Right lobe of liver (tissue), 6 donors: ENCODE results near the gene SOX10. TPM values are rescaled to one million over a fixed set of nuclear protein-coding genes. Genes with fewer than 3 reads are reported as not detected.

Experiments used
- ATAC-seq, 4 donors: fragments of 200-7000 bp; cut with Tn5 transposase; one replicate each; pipeline ENCODE4 v1.9.1; 2020; ENCODE audit warnings: mild to moderate bottlenecking in 4 of 4, moderate library complexity in 4 of 4
- DNase-seq, 3 donors: peaks; one replicate each; pipeline ENCODE4 v3.0.0-alpha.2; 2020
- H3K27ac ChIP-seq, 3 donors: fragments of 200-600 bp; one replicate each; pipeline ENCODE4 v1.8.0; 2022
- H3K27me3 ChIP-seq, 2 donors: fragments of 200-600 bp; one replicate each; pipeline ENCODE4 v1.8.0; 2022
- H3K36me3 ChIP-seq, 4 donors: fragments of 200-600 bp; sonication (generic) in 1 of 4; one replicate each; pipeline versions ENCODE4 v1.5.1 to v1.8.0; 2017 to 2022; ENCODE audit warnings: control low read depth in 1 of 4
- H3K4me1 ChIP-seq, 4 donors: fragments of 200-600 bp; sonication (generic) in 1 of 4; one replicate each; pipeline versions ENCODE4 v1.5.1 to v1.8.0; 2017 to 2022; ENCODE audit warnings: control low read depth in 1 of 4
- H3K4me3 ChIP-seq, 3 donors: fragments of 200-600 bp; one replicate each; pipeline ENCODE4 v1.8.0; 2022
- H3K9me3 ChIP-seq, 4 donors: fragments of 200-600 bp; sonication (generic) in 1 of 4; one replicate each; pipeline versions ENCODE4 v1.5.1 to v1.8.0; 2017 to 2022; ENCODE audit warnings: control low read depth in 1 of 4
- POLR2A ChIP-seq: fragments of 450-650 bp; IDR thresholded peaks from one replicate; pipeline ENCODE4 v1.6.1; 2017; ENCODE audit warnings: antibody characterized with exemption, mild to moderate bottlenecking
- WGBS: methylation state at CpG from one replicate; pipeline ENCODE4 v1.1.6; 2018; ENCODE audit warnings: low coverage, low lambda C conversion rate; ENCODE audit not compliant: insufficient coverage; ENCODE audit errors: missing lambda C conversion rate; 5-methylcytosine and 5-hydroxymethylcytosine counted together
- intact Hi-C, 2 donors: fragments of 100-400 bp; cut with DNase I; formaldehyde crosslinking; loops; one replicate each; pipeline versions ENCODE4 v1.11.2 to v1.14.1; 2022
- total RNA-seq, 6 experiments: library from RNA; depleted of rRNA in 2 of 6; stranded (reverse); fragments of >200 nt in 2 of 6; fragmentation: NEBNext Ultra II Directional in 3 of 6; extraction: Animal tissue kit (Norgen Biotek cat#: 25700) in 3 of 6; gene quantifications; one replicate each; pipeline versions ENCODE4 v1.1.0 to v1.2.4, GENCODE V29; 2016 to 2023
- TF ChIP-seq, protein P1 (sequence below), 4 donors: fragments of 200-600 bp in 3 of 4; fragments of 450-650 bp in 1 of 4; IDR thresholded peaks; one replicate each; pipeline versions ENCODE4 v1.5.1 to v1.8.0; 2016 to 2022; ENCODE audit warnings: antibody characterized with exemption in 4 of 4, mild to moderate bottlenecking in 2 of 4
- donor health status: DM: no; HTN: yes; CAD: no.
- donor health status: DM: no; HTN: no; CAD: no.
- donor health status: DM: no; HTN: no; CAD: no.
- donor health status: DM: no; HTN: yes; CAD: no.
- donor health status: DM: no; HTN: yes; CAD: no.

The SOX10 gene
- total RNA-seq, 6 experiments from 2014 or later, result 0.24 to 0.29 TPM; not detected in 4

DNA sequence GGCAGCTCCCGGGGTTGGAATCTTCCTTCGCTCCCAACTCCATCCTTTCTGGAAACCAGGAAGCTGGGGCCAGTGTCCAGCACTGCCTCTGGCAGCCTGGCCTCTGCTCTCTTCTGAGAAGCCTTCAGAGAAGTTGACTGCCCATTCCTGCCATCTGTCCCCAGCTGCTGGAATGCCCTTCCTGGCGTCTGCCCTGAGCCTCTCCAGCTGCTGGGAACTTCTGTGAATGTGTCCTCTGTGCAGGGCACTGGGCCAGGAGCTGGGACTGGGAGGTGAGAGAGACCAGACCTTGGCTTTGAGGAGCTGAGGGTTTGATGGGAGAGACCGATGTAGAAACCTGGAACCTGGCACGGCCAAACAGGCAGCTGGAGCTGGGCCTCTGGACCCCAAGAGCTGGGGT is 5.9 kb upstream of the SOX10 start:
- intact Hi-C loops, result no loop called here
- no CpG with 5 or more reads among the region's 5 CpGs for WGBS
- no peaks in the 10 kb centered on the region for H3K9me3 ChIP-seq
- H3K36me3 ChIP-seq, result no peaks in the 10 kb centered on the region
- TF ChIP-seq, protein P1, sequence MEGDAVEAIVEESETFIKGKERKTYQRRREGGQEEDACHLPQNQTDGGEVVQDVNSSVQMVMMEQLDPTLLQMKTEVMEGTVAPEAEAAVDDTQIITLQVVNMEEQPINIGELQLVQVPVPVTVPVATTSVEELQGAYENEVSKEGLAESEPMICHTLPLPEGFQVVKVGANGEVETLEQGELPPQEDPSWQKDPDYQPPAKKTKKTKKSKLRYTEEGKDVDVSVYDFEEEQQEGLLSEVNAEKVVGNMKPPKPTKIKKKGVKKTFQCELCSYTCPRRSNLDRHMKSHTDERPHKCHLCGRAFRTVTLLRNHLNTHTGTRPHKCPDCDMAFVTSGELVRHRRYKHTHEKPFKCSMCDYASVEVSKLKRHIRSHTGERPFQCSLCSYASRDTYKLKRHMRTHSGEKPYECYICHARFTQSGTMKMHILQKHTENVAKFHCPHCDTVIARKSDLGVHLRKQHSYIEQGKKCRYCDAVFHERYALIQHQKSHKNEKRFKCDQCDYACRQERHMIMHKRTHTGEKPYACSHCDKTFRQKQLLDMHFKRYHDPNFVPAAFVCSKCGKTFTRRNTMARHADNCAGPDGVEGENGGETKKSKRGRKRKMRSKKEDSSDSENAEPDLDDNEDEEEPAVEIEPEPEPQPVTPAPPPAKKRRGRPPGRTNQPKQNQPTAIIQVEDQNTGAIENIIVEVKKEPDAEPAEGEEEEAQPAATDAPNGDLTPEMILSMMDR (IDR thresholded peaks at IDR 0.05), result no peak
- TF ChIP-seq POLR2A, result no peak
- ATAC-seq (no peak), DNase-seq (no peak)
- H3K27ac ChIP-seq, result no peak overlapping the region
- H3K4me3 ChIP-seq, result no peak overlapping the region
- no peaks in the 10 kb centered on the region for H3K27me3 ChIP-seq
- H3K4me1 ChIP-seq, result no peaks in the 10 kb centered on the region

DNA sequence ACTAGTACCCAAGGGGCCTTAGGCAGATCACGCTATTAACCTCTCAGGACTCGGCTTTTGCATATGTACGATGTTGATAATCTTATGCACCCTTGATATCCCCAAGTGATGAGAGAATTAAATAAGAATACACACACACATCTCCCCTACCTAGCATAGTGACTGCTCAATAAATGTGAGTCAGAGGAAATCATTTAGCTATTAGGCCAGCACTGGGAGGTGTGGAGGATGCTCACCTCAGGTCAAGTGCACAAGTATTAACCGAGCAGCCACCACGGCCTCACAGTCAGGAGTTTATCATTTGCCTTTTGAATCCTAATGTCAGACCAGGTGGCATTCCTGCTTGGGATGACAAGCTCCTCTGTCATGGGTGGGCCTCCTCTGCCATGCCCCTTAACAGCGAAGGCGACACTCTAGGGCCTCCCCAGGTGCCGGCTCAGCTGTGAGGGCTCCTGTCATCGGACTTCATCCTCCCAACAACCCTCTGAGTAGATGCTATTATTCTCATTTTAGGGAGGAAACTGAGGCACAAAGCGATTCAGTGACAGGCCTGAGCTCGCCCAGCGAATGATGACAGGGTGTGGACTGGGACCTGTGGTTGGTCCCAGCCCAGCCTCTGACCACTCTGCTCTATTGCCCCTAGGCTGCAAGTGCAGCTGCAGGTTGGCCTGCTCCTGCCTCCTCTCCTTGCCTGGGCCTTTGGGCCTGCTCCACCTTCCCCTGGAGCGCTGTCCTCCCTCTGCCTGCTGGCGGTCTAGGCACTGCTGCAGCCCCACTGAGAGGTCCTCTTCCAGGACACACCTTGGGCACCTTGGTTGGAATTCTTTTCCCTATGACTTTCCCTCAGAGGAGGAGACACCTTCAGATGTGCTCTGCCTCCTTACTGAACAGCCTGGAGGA is 5.0 kb upstream of the SOX10 start:
- DNase-seq (no peak), ATAC-seq (no peak)
- intact Hi-C loops, result no loop called here
- no peaks in the 10 kb centered on the region for H3K4me1 ChIP-seq
- no peaks in the 10 kb centered on the region for H3K9me3 ChIP-seq
- no peaks in the 10 kb centered on the region for H3K27me3 ChIP-seq
- 87% methylated on average over 5 of the region's 14 CpGs for WGBS
- TF ChIP-seq POLR2A, result no peak
- TF ChIP-seq, protein P1 (IDR thresholded peaks at IDR 0.05), result no peak
- no peak overlapping the region for H3K27ac ChIP-seq
- no peak overlapping the region for H3K4me3 ChIP-seq
- no peaks in the 10 kb centered on the region for H3K36me3 ChIP-seq

DNA sequence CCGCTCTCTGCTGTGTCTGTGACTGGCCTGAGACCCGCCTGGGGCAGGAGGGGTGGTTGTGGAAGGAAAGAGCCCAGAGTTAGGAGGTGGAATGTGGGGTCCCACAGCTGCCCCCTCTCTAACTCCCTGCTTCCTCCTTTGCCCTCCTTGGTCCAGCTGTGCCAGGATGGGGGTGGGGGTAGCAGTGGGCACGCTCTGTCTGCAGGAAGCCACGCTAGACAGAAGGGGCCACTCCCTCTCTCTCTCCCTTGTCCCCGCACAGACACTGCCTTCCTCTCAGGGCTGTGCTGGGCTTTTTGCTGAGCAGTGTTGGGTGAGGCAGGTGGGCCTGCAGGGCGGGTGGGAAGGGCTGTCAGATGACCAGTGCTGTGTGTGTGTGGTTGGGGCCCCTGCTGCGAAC is 2.0 kb upstream of the SOX10 start:
- ATAC-seq, result no peak
- Histone ChIP-seq H3K4me1 (peaks cover 0 to 15% (median 3%) of the 10 kb centered on the region in 4 donors), H3K27ac (no peak overlapping the region), H3K9me3 (no peaks in the 10 kb centered on the region), H3K4me3 (no peak overlapping the region), H3K36me3 (no peaks in the 10 kb centered on the region), H3K27me3 (no peaks in the 10 kb centered on the region)
- intact Hi-C loops, result no loop called here
- WGBS, result 90% methylated on average over 2 of the region's 7 CpGs
- no peak for DNase-seq
- TF ChIP-seq, protein P1 (IDR thresholded peaks at IDR 0.05), result no peak
- TF ChIP-seq POLR2A, result no peak

DNA sequence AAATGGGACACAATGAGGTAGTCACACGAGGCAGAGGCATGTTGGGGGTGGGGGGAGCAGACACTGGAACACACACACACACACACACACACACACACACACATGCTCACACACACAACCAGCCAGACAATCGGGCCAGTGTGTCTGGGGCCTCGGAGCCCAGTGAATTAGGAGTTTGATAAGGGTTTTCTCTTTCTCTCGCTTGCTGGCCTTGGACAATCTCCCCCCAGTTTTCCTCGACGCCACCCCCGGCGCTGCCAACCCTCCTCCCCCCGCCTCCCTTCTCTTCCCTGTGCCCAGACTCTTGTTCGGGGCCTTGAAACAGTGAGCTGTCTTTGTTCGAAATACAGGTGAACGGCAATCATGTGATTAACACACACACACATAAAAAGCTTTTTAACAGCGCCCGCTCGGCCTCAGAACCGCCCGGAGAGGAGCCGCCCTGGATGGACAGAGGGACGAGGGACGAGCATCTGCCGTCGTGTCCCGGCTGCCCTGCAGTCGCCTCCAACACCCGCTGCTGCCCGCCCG is 1.5 kb upstream of the SOX10 start:
- H3K4me3 ChIP-seq, result no peak overlapping the region
- no peaks in the 10 kb centered on the region for H3K27me3 ChIP-seq
- no peaks in the 10 kb centered on the region for H3K36me3 ChIP-seq
- ATAC-seq, result no peak
- H3K9me3 ChIP-seq, result no peaks in the 10 kb centered on the region
- intact Hi-C loops, result no loop called here
- no peak for TF ChIP-seq POLR2A
- TF ChIP-seq, protein P1 (IDR thresholded peaks at IDR 0.05), result no peak
- DNase-seq, result no peak
- WGBS, result 84% methylated on average over 11 of the region's 27 CpGs
- H3K27ac ChIP-seq, result no peak overlapping the region
- H3K4me1 ChIP-seq, result peaks cover 0 to 20% (median 6%) of the 10 kb centered on the region in 4 donors
